ENCODE results near the gene LRRC41. TPM values are rescaled to one million over a fixed set of nuclear protein-coding genes. Genes with fewer than 3 reads are reported as not detected.

LRRC41 gene
- total RNA-seq, 3 donors from 2014 or later: 60.0 to 85.5 (median 69.2) TPM

DNA sequence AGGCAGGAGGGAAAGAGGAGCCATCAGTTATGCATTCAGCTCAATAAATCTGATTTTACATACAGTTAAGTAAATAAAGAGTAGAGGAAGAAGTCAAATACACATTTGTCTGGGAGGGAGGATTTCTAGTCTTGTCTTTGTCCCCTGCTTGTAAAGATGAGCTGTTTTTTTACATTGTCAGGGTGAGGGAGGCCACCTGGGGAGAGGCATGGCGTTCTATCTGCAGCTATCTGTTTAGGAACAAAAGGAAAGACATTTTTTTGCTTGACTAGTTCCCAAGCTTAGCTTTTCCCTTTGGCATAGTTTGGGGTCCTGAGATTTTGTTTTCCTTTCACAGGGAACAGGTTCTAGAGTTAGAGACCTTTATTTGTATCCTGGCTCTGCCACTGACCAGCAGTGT, 40.9 kb downstream of the LRRC41 start:
- no peaks in the 10 kb centered on the region for H3K36me3 ChIP-seq
- no peaks in the 10 kb centered on the region for H3K4me1 ChIP-seq
- TF ChIP-seq POLR2AphosphoS5 (IDR thresholded peaks at IDR 0.05) (no peak), CTCF (IDR thresholded peaks at IDR 0.05) (no peak), POLR2A (IDR thresholded peaks at IDR 0.05) (no peak)
- H3K27ac ChIP-seq: no peak overlapping the region
- H3K9me3 ChIP-seq: no peaks in the 10 kb centered on the region
- no peak overlapping the region for H3K4me3 ChIP-seq
- intact Hi-C loops (cut with DNase I; ENCODE audit: low total_unique reads): no loop called here
- H3K27me3 ChIP-seq: no peaks in the 10 kb centered on the region
- DNase-seq (ENCODE audit: low spot score in 2 of 2): no peak

DNA sequence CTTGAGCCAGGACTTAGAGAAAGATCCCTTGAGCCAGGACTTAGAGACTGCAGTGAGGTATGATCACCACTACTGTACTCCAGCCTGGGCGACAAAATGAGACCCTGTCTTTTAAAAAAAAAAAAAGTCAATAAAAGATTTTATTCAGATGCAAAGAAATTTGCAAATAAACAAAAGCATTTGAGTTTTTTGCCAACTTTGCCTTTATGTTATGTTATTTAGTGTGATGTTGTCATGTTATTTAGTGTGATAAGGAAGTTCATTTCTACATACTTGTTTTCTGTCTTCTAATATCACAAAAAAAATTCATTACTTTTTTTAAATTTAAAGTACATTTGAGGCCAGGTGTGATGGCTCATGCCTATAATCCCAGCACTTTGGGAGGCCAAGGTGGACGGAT, 46.9 kb downstream of the LRRC41 start:
- no peaks in the 10 kb centered on the region for H3K9me3 ChIP-seq
- no peak overlapping the region for H3K4me3 ChIP-seq
- intact Hi-C loops (cut with DNase I; ENCODE audit: low total_unique reads): no loop called here
- no peak for TF ChIP-seq POLR2A (IDR thresholded peaks at IDR 0.05)
- no peak for TF ChIP-seq CTCF (IDR thresholded peaks at IDR 0.05)
- no peak for TF ChIP-seq POLR2AphosphoS5 (IDR thresholded peaks at IDR 0.05)
- no peak for DNase-seq (ENCODE audit: low spot score in 2 of 2)
- no peaks in the 10 kb centered on the region for H3K27me3 ChIP-seq
- no peak overlapping the region for H3K27ac ChIP-seq
- no peaks in the 10 kb centered on the region for H3K4me1 ChIP-seq
- no peaks in the 10 kb centered on the region for H3K36me3 ChIP-seq

GRCh38 chr1:46254668-46255067, 48.7 kb downstream of the LRRC41 start:
- no peaks in the 10 kb centered on the region for H3K27me3 ChIP-seq
- no peaks in the 10 kb centered on the region for H3K4me1 ChIP-seq
- H3K27ac ChIP-seq: no peak overlapping the region
- no peak for DNase-seq (ENCODE audit: low spot score in 2 of 2)
- no peak overlapping the region for H3K4me3 ChIP-seq
- H3K9me3 ChIP-seq: no peaks in the 10 kb centered on the region
- TF ChIP-seq POLR2AphosphoS5 (IDR thresholded peaks at IDR 0.05): no peak
- TF ChIP-seq CTCF (IDR thresholded peaks at IDR 0.05): no peak
- TF ChIP-seq POLR2A (IDR thresholded peaks at IDR 0.05): no peak
- H3K36me3 ChIP-seq: no peaks in the 10 kb centered on the region
- intact Hi-C loops (cut with DNase I; ENCODE audit: low total_unique reads): loop anchor here (5.0 kb wide), 1 partner anchor 1242 kb away; the partner anchor contains the start of genes HECTD3 and UROD

DNA sequence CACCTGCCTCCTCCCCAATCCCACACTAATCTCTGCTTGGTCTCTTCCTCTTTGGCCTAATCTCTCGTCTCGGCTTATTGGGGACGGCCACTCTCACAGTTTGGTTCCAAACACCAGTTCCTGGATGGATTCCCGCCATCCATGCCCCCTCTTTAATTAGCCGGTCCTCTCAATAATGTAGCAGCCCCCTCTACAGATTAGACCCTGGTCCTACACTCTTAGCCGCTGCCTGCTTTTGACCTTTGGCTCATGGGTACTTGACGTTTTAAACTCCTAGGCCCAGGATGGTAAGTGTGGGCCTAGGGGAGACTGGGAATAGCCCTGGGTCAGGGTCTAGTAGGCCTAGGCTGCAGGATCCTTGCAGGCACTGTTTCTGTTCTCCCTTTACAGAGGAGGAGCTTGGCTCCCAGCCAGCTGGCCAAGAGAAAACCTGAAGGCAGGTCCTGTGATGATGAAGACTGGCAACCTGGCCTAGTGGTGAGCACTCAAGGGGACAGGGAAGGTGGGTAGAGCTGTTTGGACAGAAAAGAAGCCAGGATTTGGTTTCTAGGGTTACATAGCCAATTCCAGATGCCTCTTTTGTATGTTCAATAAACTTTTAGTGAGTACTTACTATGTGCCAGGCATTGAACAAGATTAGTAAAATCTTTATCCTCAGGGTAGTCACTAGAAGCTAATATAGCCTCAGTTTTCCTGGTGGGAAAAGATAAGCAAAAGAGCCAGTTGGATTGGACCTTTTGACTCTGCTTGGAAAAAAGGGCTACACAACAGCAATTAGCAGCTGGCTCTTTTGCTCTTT, 55.1 kb downstream of the LRRC41 start:
- intact Hi-C loops (cut with DNase I; ENCODE audit: low total_unique reads): no loop called here
- Histone ChIP-seq H3K4me3 (peak overlapping the region; percentile 47 to 75 (median 58)), H3K27me3 (no peaks in the 10 kb centered on the region), H3K9me3 (no peaks in the 10 kb centered on the region), H3K36me3 (no peaks in the 10 kb centered on the region), H3K4me1 (peaks cover 0 to 5% of the 10 kb centered on the region in 2 donors), H3K27ac (no peak overlapping the region)
- TF ChIP-seq POLR2AphosphoS5 (IDR thresholded peaks at IDR 0.05): no peak
- no peak for TF ChIP-seq POLR2A (IDR thresholded peaks at IDR 0.05)
- TF ChIP-seq CTCF (IDR thresholded peaks at IDR 0.05): no peak
- no peak for DNase-seq (ENCODE audit: low spot score in 2 of 2)

DNA sequence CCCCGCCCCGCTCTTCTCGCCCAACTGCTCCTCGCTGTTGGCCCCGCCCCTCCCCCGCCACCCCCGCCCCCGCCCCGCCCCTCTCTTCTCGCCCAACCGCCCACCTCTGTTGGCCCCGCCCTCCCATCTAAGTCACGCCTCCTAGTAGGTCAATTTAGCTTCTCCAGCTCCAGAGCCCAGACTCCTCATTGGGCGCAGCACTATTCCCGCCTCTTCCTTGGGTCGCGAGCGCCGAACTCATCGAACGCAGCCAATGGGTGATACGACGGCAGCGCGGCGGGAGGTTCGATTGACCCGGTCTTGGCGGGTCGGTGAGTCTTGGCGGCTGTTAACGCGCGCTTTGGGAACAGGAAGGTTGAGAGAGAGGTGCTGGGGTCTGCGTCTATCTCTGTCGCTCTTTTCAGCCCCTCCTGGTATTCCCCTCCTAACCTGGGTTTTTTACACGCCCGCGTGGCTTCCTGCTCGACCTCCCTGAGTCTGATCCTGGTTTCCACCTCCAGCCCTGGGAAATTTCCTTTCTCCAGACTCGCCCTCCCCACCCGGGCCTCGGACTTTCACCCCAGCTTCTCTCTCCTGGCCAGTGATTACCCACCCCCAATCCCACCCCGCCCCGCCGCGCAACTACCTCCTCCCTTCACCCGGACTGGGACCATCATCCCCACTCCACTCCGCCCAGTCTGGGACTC, 55.8 kb downstream of the LRRC41 start, which contains the start of gene RAD54L:
TSS of gene RAD54L (plus strand) at position 328 of the 686 bp plus-strand sequence. CDS start 643 bp downstream, outside the sequence.
- intact Hi-C loops (cut with DNase I; ENCODE audit: low total_unique reads): no loop called here

More for the DNA sequence above, 55.8 kb downstream of the LRRC41 start, which contains the start of gene RAD54L:
- peaks cover 0 to 5% of the 10 kb centered on the region in 2 donors for H3K4me1 ChIP-seq
- no peaks in the 10 kb centered on the region for H3K36me3 ChIP-seq
- H3K27me3 ChIP-seq: no peaks in the 10 kb centered on the region
- peak within 1 kb of the TSS; percentile 47 to 75 (median 58) for H3K4me3 ChIP-seq
- H3K27ac ChIP-seq: peak within 1 kb of the TSS; percentile 81 to 84
- peak; percentile 97 for DNase-seq (ENCODE audit: low spot score in 2 of 2)
- H3K9me3 ChIP-seq: no peaks in the 10 kb centered on the region
- TF ChIP-seq POLR2AphosphoS5 (IDR thresholded peaks at IDR 0.05) (peak; percentile 50 to 83 (median 72)), CTCF (IDR thresholded peaks at IDR 0.05) (no peak)

Data from breast epithelium (tissue), 4 donors.